CD4-positive, alpha-beta T cell treated with Interleukin-6 at 100 ng/mL for 8 hours (primary cell): Measurements from ENCODE around the gene EMSY.
"Not testable (repeated sequence)": the region's sequence is repeated elsewhere in the genome, so short reads cannot be mapped to it uniquely, and the experiment has no call there.

ENCODE experiments used
- DNase-seq: peaks from one replicate; pipeline ENCODE4 v3.0.0-alpha.2; 2020; ENCODE audit warnings: mixed read lengths, low spot score

The EMSY gene

GRCh38 chr11:76444384-76445120, at the start of gene EMSY:
Gene EMSY, plus strand, starts transcription at chr11:76445018. Its CDS starts 1,921 bp downstream, at chr11:76446939.
- DNase-seq = peak; percentile 94

GRCh38 chr11:76395296-76395695, 49.5 kb upstream of the EMSY start:
- no peak for DNase-seq

GRCh38 chr11:76397383-76397782, 47.4 kb upstream of the EMSY start:
- no peak for DNase-seq

- no peak for DNase-seq
Measured at GRCh38 chr11:76400967-76401366, 43.9 kb upstream of the EMSY start.

GRCh38 chr11:76401484-76401883, 43.3 kb upstream of the EMSY start:
- not testable (repeated sequence) for DNase-seq

- DNase-seq = no peak
Measured at GRCh38 chr11:76406359-76406758, 38.5 kb upstream of the EMSY start.

- no peak for DNase-seq
Measured at GRCh38 chr11:76408171-76408965, 36.5 kb upstream of the EMSY start.

- DNase-seq = no peak
Measured at GRCh38 chr11:76410851-76411357, 33.9 kb upstream of the EMSY start.

- DNase-seq = no peak
Measured at GRCh38 chr11:76415073-76415472, 29.7 kb upstream of the EMSY start.

GRCh38 chr11:76419896-76420295, 24.9 kb upstream of the EMSY start:
- DNase-seq = no peak

GRCh38 chr11:76424379-76424778, 20.4 kb upstream of the EMSY start:
- no peak for DNase-seq

- DNase-seq = no peak
Measured at GRCh38 chr11:76424891-76425290, 19.9 kb upstream of the EMSY start.

GRCh38 chr11:76426660-76427059, 18.2 kb upstream of the EMSY start:
- DNase-seq = no peak

GRCh38 chr11:76436020-76436419, 8.8 kb upstream of the EMSY start:
- DNase-seq = no peak

GRCh38 chr11:76443268-76443980, 1.4 kb upstream of the EMSY start:
- DNase-seq = no peak

GRCh38 chr11:76444065-76444383, 794 bp upstream of the EMSY start:
- no peak for DNase-seq

- peak; percentile 18 for DNase-seq
Measured at GRCh38 chr11:76445121-76446084, 585 bp downstream of the EMSY start.

- DNase-seq = no peak
Measured at GRCh38 chr11:76448506-76448905, 3.7 kb downstream of the EMSY start.

GRCh38 chr11:76453248-76453647, 8.4 kb downstream of the EMSY start:
- no peak for DNase-seq

GRCh38 chr11:76455331-76455730, 10.5 kb downstream of the EMSY start:
- DNase-seq = no peak

GRCh38 chr11:76455931-76456330, 11.1 kb downstream of the EMSY start:
- DNase-seq = no peak

- no peak for DNase-seq
Measured at GRCh38 chr11:76456571-76456970, 11.8 kb downstream of the EMSY start.
